Stimulated activated effector memory CD8-positive, alpha-beta T cell treated with anti-CD3 and anti-CD28 coated beads, Interleukin-12 subunit alpha, Interleukin-12 subunit beta, amount 100 ng/mL, for 72 hours (primary cell): ENCODE results near the gene ZNF138.
"Not testable (repeated sequence)": the region's sequence is repeated elsewhere in the genome, so short reads cannot be mapped to it uniquely, and the experiment has no call there.

Experiments used
- ATAC-seq: fragments of 150-1000 bp; cut with Tn5 transposase; 2 replicates; pipeline ENCODE4 v1.10.0; 2021
- DNase-seq, 2 donors: peaks; one replicate each; pipeline ENCODE4 v3.0.0; 2021 to 2022; ENCODE audit warnings: low spot score in 2 of 2
- H3K27ac Mint-ChIP-seq: one replicate; pipeline ENCODE4 v1.8.0; 2022; ENCODE audit warnings: mild to moderate bottlenecking, mixed read lengths
- H3K36me3 Mint-ChIP-seq: one replicate; pipeline ENCODE4 v1.8.0; 2022; ENCODE audit warnings: mild to moderate bottlenecking, mixed read lengths
- H3K4me1 Mint-ChIP-seq: one replicate; pipeline ENCODE4 v1.8.0; 2022; ENCODE audit warnings: mixed read lengths
- H3K4me3 Mint-ChIP-seq: one replicate; pipeline ENCODE4 v1.8.0; 2022; ENCODE audit warnings: mild to moderate bottlenecking, mixed read lengths
- H3K9me3 Mint-ChIP-seq: one replicate; pipeline ENCODE4 v1.8.0; 2022; ENCODE audit warnings: mixed read lengths

ZNF138 gene

GRCh38 chr7:64794171-64794844 is at the start of gene ZNF138:
Gene ZNF138, plus strand, starts transcription at chr7:64794428. Its CDS starts 141 bp downstream, at chr7:64794569.
- Mint-ChIP-seq H3K4me3 (peak within 1 kb of the TSS; percentile 98), H3K36me3 (peaks cover 37% of the 10 kb centered on the region), H3K27ac (peak within 1 kb of the TSS; percentile 97), H3K9me3 (no peaks in the 10 kb centered on the region), H3K4me1 (peaks cover 14% of the 10 kb centered on the region)
- peak; percentile 100 for ATAC-seq
- DNase-seq: peak; percentile 78 to 93

- Mint-ChIP-seq H3K4me3 (no peak overlapping the region), H3K9me3 (no peaks in the 10 kb centered on the region), H3K4me1 (no peaks in the 10 kb centered on the region), H3K27ac (no peak overlapping the region), H3K36me3 (no peaks in the 10 kb centered on the region)
- ATAC-seq (no peak), DNase-seq (no peak)
These were observed 49.5 kb upstream of the ZNF138 start for GRCh38 chr7:64744680-64745079.

GRCh38 chr7:64747802-64748201 is 46.4 kb upstream of the ZNF138 start:
- Mint-ChIP-seq H3K36me3 (no peaks in the 10 kb centered on the region), H3K9me3 (no peaks in the 10 kb centered on the region), H3K4me3 (no peak overlapping the region), H3K27ac (no peak overlapping the region), H3K4me1 (no peaks in the 10 kb centered on the region)
- DNase-seq (no peak), ATAC-seq (no peak)

- H3K9me3 Mint-ChIP-seq: no peaks in the 10 kb centered on the region
- no peaks in the 10 kb centered on the region for H3K4me1 Mint-ChIP-seq
- H3K36me3 Mint-ChIP-seq: no peaks in the 10 kb centered on the region
- DNase-seq (no peak), ATAC-seq (no peak)
- no peak overlapping the region for H3K4me3 Mint-ChIP-seq
- H3K27ac Mint-ChIP-seq: no peak overlapping the region
These were observed 41.2 kb upstream of the ZNF138 start for GRCh38 chr7:64753032-64753431.

GRCh38 chr7:64755865-64756264 is 38.4 kb upstream of the ZNF138 start:
- Mint-ChIP-seq H3K36me3 (no peaks in the 10 kb centered on the region), H3K4me3 (no peak overlapping the region), H3K4me1 (no peaks in the 10 kb centered on the region), H3K9me3 (no peaks in the 10 kb centered on the region), H3K27ac (no peak overlapping the region)
- DNase-seq (no peak), ATAC-seq (no peak)

DNA sequence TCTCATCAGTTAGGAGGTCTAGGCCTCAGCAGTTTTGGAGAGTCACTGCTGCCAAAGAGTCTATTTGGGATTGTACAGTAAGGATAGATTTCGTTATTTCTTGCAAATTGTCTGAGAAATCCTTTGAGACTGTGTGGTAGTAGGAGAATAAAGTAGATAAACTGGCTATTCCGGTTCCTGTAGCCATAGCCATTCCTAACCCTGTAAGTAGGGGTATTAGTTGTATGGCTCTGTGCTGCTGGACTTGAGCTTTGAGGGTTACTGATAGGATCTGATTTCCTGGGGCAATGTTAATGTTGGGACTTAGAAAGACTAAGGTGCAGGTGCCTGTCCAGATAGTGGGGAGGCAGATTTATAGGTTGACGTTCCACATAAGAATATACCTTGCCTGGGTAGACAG is 36.1 kb upstream of the ZNF138 start:
- H3K4me3 Mint-ChIP-seq: no peak overlapping the region
- ATAC-seq (no peak), DNase-seq (no peak)
- no peaks in the 10 kb centered on the region for H3K36me3 Mint-ChIP-seq
- H3K9me3 Mint-ChIP-seq: no peaks in the 10 kb centered on the region
- no peaks in the 10 kb centered on the region for H3K4me1 Mint-ChIP-seq
- H3K27ac Mint-ChIP-seq: no peak overlapping the region

- H3K4me1 Mint-ChIP-seq: no peaks in the 10 kb centered on the region
These were observed 25.4 kb upstream of the ZNF138 start for GRCh38 chr7:64768824-64769223.

DNA sequence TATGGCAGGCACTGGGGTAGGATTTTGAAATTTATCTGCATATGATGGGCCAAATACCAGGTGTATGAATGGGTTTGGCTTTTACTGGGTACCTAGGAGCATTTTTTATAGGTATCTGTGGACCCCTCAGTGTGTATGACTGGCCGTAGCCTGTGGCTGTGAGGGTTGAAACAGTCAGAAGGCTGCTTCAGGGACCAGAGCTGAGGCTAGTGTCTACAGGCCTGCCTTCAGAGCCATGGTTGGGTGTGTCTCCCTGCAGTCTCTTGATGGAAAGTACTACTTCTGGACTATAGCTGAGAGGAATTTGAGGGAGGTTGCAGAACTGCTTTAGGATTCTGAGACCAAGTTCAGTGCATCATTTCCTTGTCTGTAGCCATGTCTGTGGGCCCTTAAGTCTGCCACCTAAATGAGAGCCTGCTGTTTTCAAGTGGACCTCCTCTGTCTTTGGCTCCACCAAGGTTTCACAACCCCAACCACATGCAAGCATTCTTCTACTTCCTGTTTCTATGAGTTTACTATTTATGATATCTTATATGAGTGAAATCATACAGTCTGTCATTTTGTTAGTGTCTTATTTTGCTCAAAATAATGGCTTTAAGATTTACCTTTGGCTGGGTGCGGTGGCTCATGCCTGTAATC is 19.9 kb upstream of the ZNF138 start:
- ATAC-seq: no peak
- no peak overlapping the region for H3K27ac Mint-ChIP-seq
- no peaks in the 10 kb centered on the region for H3K4me1 Mint-ChIP-seq
- peaks cover 3% of the 10 kb centered on the region for H3K9me3 Mint-ChIP-seq
- no peaks in the 10 kb centered on the region for H3K36me3 Mint-ChIP-seq
- no peak for DNase-seq
- no peak overlapping the region for H3K4me3 Mint-ChIP-seq

More at GRCh38 chr7:64768824-64769223, 25.4 kb upstream of the ZNF138 start:
- Mint-ChIP-seq H3K9me3 (no peaks in the 10 kb centered on the region), H3K4me3 (no peak overlapping the region), H3K27ac (no peak overlapping the region), H3K36me3 (no peaks in the 10 kb centered on the region)
- DNase-seq (no peak), ATAC-seq (no peak)

- no peaks in the 10 kb centered on the region for H3K36me3 Mint-ChIP-seq
- H3K27ac Mint-ChIP-seq: no peak overlapping the region
- H3K4me1 Mint-ChIP-seq: no peaks in the 10 kb centered on the region
- DNase-seq: no peak
- peak; percentile 24 for ATAC-seq
- no peak overlapping the region for H3K4me3 Mint-ChIP-seq
- peaks cover 3% of the 10 kb centered on the region for H3K9me3 Mint-ChIP-seq
These were observed 18.9 kb upstream of the ZNF138 start for GRCh38 chr7:64775289-64775688.

DNA sequence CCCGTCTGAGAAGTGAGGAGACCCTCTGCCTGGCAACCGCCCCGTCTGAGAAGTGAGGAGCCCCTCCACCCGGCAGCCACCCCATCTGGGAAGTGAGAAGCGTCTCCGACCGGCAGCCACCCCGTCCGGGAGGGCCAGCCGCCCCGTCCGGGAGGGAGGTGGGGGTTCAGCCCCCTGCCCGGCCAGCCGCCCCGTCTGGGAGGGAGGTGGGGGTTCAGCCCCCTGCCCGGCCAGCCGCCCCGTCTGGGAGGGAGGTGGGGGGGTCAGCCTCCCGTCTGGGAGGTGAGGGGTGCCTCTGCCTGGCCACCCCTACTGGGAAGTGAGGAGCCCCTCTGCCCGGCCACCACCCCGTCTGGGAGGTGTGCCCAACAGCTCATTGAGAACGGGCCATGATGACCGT is 9.4 kb upstream of the ZNF138 start:
- not testable (repeated sequence) for ATAC-seq, H3K4me1 Mint-ChIP-seq, H3K27ac Mint-ChIP-seq, H3K36me3 Mint-ChIP-seq, H3K4me3 Mint-ChIP-seq, H3K9me3 Mint-ChIP-seq, DNase-seq

DNA sequence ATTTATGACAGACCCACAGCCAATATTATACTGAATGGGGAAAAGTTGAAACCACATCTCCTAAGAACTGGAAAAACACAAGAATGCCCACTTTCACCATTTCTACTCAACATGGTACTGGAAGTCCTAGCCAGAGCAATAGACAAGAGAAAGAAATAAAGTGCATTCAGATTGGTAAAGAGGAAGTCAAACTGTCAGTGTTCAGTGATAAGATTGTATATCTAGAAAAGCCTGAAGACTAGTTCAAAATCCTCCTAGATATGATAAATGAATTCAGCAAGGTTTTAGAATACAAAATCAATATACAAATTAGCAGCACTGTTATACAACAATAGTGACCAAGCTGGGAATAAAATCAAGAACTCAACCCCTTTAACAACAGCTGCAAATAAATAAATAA is 6.9 kb upstream of the ZNF138 start:
- DNase-seq (no peak), ATAC-seq (no peak)
- Mint-ChIP-seq H3K4me1 (no peaks in the 10 kb centered on the region), H3K36me3 (no peaks in the 10 kb centered on the region), H3K4me3 (no peak overlapping the region), H3K9me3 (no peaks in the 10 kb centered on the region), H3K27ac (no peak overlapping the region)

DNA sequence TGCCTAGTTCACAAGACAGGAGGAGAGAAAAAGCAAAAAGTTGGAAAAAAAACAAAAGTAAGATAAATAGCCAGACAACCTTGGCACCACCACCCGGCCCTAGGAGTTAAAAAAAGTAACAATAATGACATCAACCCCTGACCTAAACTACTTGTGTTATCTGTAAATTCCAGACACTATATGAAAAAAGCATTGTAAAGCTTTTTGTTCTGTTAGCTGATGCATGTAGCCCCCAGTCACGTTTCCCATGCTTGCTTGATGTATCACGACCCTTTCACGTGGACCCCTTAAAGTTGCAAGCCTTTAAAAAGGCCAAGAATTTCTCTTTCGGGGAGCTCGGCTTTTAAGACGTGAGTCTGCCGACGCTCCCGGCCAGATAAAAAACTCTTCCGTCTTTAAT is 5.0 kb upstream of the ZNF138 start:
- ATAC-seq, H3K36me3 Mint-ChIP-seq, H3K4me3 Mint-ChIP-seq, H3K4me1 Mint-ChIP-seq, H3K27ac Mint-ChIP-seq, H3K9me3 Mint-ChIP-seq, DNase-seq: not testable (repeated sequence)

- peak overlapping the region; percentile 98 for H3K4me3 Mint-ChIP-seq
- no peak for DNase-seq
- peaks cover 26% of the 10 kb centered on the region for H3K36me3 Mint-ChIP-seq
These were observed 997 bp upstream of the ZNF138 start for GRCh38 chr7:64793106-64793755.

GRCh38 chr7:64795176-64795575 is 948 bp downstream of the ZNF138 start:
- Mint-ChIP-seq H3K36me3 (peaks cover 46% of the 10 kb centered on the region), H3K4me3 (peak overlapping the region; percentile 98), H3K4me1 (peaks cover 17% of the 10 kb centered on the region), H3K27ac (peak overlapping the region; percentile 97), H3K9me3 (no peaks in the 10 kb centered on the region)
- ATAC-seq (no peak), DNase-seq (no peak)

More at GRCh38 chr7:64793106-64793755, 997 bp upstream of the ZNF138 start:
- peaks cover 14% of the 10 kb centered on the region for H3K4me1 Mint-ChIP-seq
- no peak overlapping the region for H3K27ac Mint-ChIP-seq
- no peaks in the 10 kb centered on the region for H3K9me3 Mint-ChIP-seq
- no peak for ATAC-seq

DNA sequence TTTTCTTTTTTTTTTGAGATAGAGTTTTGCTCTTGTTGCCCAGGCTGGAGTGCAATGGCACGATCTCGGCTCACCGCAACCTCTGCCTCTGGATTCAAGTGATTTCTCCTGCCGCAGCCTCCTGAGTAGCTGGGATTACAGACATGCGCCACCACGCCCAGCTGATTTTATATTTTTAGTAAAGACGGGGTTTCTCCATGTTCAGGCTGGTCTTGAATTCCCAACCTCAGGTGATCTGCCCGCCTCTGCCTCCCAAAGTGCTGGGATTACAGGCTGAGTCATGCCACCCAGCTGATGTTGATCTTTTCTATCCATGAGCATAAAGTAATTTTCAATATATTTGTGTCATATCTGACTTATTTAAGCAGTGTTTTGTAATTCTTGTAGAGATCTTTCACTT is 4.9 kb downstream of the ZNF138 start:
- not testable (repeated sequence) for H3K4me3 Mint-ChIP-seq, H3K27ac Mint-ChIP-seq, DNase-seq, H3K9me3 Mint-ChIP-seq, ATAC-seq
- Mint-ChIP-seq H3K4me1 (peaks cover 27% of the 10 kb centered on the region), H3K36me3 (peaks cover 82% of the 10 kb centered on the region)

- H3K4me1 Mint-ChIP-seq: peaks cover 32% of the 10 kb centered on the region
- H3K36me3 Mint-ChIP-seq: peaks cover 66% of the 10 kb centered on the region
- ATAC-seq: no peak
- H3K4me3 Mint-ChIP-seq: no peak overlapping the region
- peaks cover 2% of the 10 kb centered on the region for H3K9me3 Mint-ChIP-seq
- no peak overlapping the region for H3K27ac Mint-ChIP-seq
- DNase-seq: no peak
These were observed 8.5 kb downstream of the ZNF138 start for GRCh38 chr7:64802699-64803098.
